Fibroblast of lung (primary cell): Measurements from ENCODE around the gene FGF1.

Source experiments
- CTCF ChIP-seq, 2 donors: IDR thresholded peaks in 1 of 2; conservative IDR thresholded peaks in 1 of 2; 1 replicate in 1 of 2; 2 replicates in 1 of 2; pipeline ENCODE4 v1.5.1; 2011 to 2012; ENCODE audit warnings: low read length in 2 of 2, control low read depth in 1 of 2, inconsistent platforms in 1 of 2, low read depth in 1 of 2, mild to moderate bottlenecking in 1 of 2
- EZH2 ChIP-seq: IDR thresholded peaks from 2 replicates; pipeline ENCODE4 v1.5.1; 2012; ENCODE audit warnings: low read length, control low read depth, mild to moderate bottlenecking; ENCODE audit errors: missing control alignments

DNA sequence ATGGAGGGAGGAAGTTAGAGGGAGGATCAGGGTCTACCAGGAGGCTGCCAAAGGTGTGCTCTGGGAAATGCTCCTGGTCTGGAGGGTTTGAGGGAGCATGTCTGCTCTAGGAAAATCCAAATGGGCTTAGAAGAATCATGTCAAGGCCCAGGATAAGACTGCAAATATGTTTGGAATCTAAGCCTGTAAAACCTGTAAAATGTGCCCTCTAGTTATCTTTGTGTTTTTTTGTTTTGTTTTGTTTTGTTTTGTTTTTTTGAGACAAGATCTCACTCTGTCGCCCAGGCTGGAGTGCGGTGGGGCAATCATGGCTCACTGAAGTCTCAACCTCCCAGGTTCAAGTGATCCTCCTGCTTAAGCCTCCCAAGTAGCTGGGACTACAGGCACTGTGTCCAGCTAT, 135.4 kb downstream of the FGF1 start:
- no peak for TF ChIP-seq CTCF (conservative IDR thresholded peaks at IDR 0.05 in 1 of 2, IDR thresholded peaks at IDR 0.05 in 1 of 2; ENCODE audit: low read depth in 1 of 2, low read length in 2 of 2)
- TF ChIP-seq EZH2: no peak
